ENCODE results near the gene RAD54L.

Gene RAD54L

DNA sequence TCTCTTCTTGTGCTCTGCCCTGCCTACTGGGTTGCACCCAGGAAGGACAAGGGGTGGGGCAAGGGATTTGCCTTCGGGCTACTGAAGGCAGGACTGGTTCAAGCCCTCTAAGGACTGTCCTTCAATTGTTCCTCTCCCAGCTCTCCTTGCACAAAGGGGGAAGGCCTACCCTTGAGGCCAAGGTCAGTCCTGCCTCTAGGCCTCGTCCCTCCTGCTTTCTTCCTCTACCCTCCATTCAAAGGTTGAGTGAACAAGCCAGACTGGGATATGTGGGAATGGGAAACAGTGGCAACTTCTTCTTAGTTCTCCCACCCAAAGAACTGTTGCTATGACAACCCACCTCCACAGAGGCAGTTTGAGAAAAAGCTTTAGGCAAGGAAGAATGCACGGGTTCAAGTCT, 41.8 kb upstream of the RAD54L start:
- Histone ChIP-seq H3K4me2 (ENCODE audit: low read depth, low read length, poor library complexity, severe bottlenecking) (no peak overlapping the region), H3K79me2 (ENCODE audit: insufficient read depth, low read length) (no peaks in the 10 kb centered on the region), H3K27ac (ENCODE audit: low read depth, low read length) (no peak overlapping the region), H3K36me3 (ENCODE audit: low read length) (no peaks in the 10 kb centered on the region), H3K27me3 (ENCODE audit: low read length) (no peaks in the 10 kb centered on the region), H2AFZ (ENCODE audit: low read depth, low read length, severe bottlenecking) (no peak overlapping the region), H3F3A (ENCODE audit: insufficient read depth) (no peaks in the 10 kb centered on the region), H3K9ac (ENCODE audit: low read length) (no peak overlapping the region), H3K9me3 (ENCODE audit: insufficient read depth, low read length) (no peaks in the 10 kb centered on the region), H3K4me3 (ENCODE audit: insufficient read depth, low read length, poor library complexity, severe bottlenecking) (no peak overlapping the region), H4K20me1 (ENCODE audit: low read depth, low read length) (no peaks in the 10 kb centered on the region), H3K9me2 (replicated peaks; ENCODE audit: insufficient read depth, low read length) (no peaks in the 10 kb centered on the region)
- no peak for TF ChIP-seq EZH2phosphoT487 (conservative IDR thresholded peaks at IDR 0.05; ENCODE audit: low read length)
- TF ChIP-seq, protein P1, sequence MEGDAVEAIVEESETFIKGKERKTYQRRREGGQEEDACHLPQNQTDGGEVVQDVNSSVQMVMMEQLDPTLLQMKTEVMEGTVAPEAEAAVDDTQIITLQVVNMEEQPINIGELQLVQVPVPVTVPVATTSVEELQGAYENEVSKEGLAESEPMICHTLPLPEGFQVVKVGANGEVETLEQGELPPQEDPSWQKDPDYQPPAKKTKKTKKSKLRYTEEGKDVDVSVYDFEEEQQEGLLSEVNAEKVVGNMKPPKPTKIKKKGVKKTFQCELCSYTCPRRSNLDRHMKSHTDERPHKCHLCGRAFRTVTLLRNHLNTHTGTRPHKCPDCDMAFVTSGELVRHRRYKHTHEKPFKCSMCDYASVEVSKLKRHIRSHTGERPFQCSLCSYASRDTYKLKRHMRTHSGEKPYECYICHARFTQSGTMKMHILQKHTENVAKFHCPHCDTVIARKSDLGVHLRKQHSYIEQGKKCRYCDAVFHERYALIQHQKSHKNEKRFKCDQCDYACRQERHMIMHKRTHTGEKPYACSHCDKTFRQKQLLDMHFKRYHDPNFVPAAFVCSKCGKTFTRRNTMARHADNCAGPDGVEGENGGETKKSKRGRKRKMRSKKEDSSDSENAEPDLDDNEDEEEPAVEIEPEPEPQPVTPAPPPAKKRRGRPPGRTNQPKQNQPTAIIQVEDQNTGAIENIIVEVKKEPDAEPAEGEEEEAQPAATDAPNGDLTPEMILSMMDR (IDR thresholded peaks at IDR 0.05; ENCODE audit: insufficient read depth, low read length, poor library complexity, severe bottlenecking), result no peak

DNA sequence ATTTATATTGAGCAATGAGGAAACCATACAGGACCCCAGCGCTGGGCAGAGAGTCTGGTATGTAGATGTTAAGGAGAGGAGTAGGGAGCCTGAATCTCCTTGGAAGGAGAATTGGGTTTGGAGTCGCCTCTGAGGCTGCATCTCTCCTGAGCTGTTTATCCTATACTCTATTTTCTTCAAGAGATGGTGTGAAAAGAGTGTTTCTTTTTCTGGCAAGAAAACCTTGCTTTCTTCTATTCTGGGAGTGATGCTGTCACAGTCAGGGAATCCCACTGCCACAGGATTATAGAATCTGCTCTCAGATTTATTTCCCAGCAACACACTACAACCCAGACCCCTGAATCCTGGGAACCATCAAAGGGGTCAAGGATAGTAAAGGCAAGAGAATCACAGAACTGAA, 41.2 kb upstream of the RAD54L start:
- Histone ChIP-seq H3K27me3 (ENCODE audit: low read length) (no peaks in the 10 kb centered on the region), H3F3A (ENCODE audit: insufficient read depth) (no peaks in the 10 kb centered on the region), H3K4me3 (ENCODE audit: insufficient read depth, low read length, poor library complexity, severe bottlenecking) (no peak overlapping the region), H3K9ac (ENCODE audit: low read length) (no peak overlapping the region), H4K20me1 (ENCODE audit: low read depth, low read length) (no peaks in the 10 kb centered on the region), H3K36me3 (ENCODE audit: low read length) (no peaks in the 10 kb centered on the region), H3K79me2 (ENCODE audit: insufficient read depth, low read length) (no peaks in the 10 kb centered on the region), H3K4me2 (ENCODE audit: low read depth, low read length, poor library complexity, severe bottlenecking) (no peak overlapping the region), H3K27ac (ENCODE audit: low read depth, low read length) (no peak overlapping the region), H3K9me2 (replicated peaks; ENCODE audit: insufficient read depth, low read length) (no peaks in the 10 kb centered on the region), H3K9me3 (ENCODE audit: insufficient read depth, low read length) (no peaks in the 10 kb centered on the region), H2AFZ (ENCODE audit: low read depth, low read length, severe bottlenecking) (no peak overlapping the region)
- TF ChIP-seq, protein P1 (IDR thresholded peaks at IDR 0.05; ENCODE audit: insufficient read depth, low read length, poor library complexity, severe bottlenecking), result no peak
- no peak for TF ChIP-seq EZH2phosphoT487 (conservative IDR thresholded peaks at IDR 0.05; ENCODE audit: low read length)

DNA sequence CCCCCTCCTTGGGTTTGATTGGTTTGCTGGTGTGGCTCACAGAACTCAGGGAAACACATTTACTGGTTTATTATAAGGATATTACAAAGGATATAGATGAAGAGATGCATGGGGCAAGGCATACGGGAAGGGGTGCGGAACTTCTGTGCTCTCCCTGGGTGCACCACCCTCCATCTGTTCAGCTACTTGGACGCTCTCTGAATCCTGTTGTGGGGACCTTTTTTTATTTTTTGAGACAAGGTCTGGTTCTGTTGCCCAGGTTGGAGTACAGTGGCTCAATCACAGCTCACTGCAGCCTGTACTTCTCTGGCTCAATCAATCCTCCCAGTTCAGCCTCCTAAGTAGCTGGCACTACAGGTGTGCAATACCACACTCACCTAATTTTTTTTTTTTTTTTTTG, 37.0 kb upstream of the RAD54L start:
- TF ChIP-seq, protein P1 (IDR thresholded peaks at IDR 0.05; ENCODE audit: insufficient read depth, low read length, poor library complexity, severe bottlenecking), result no peak
- no peaks in the 10 kb centered on the region for H3K79me2 ChIP-seq (ENCODE audit: insufficient read depth, low read length)
- no peaks in the 10 kb centered on the region for H4K20me1 ChIP-seq (ENCODE audit: low read depth, low read length)
- no peak overlapping the region for H3K9ac ChIP-seq (ENCODE audit: low read length)
- no peak overlapping the region for H2AFZ ChIP-seq (ENCODE audit: low read depth, low read length, severe bottlenecking)
- no peak overlapping the region for H3K4me3 ChIP-seq (ENCODE audit: insufficient read depth, low read length, poor library complexity, severe bottlenecking)
- no peaks in the 10 kb centered on the region for H3K9me2 ChIP-seq (replicated peaks; ENCODE audit: insufficient read depth, low read length)
- H3K27me3 ChIP-seq (ENCODE audit: low read length), result no peaks in the 10 kb centered on the region
- no peaks in the 10 kb centered on the region for H3K9me3 ChIP-seq (ENCODE audit: insufficient read depth, low read length)
- H3K27ac ChIP-seq (ENCODE audit: low read depth, low read length), result no peak overlapping the region
- H3F3A ChIP-seq (ENCODE audit: insufficient read depth), result no peaks in the 10 kb centered on the region
- H3K36me3 ChIP-seq (ENCODE audit: low read length), result no peaks in the 10 kb centered on the region
- H3K4me2 ChIP-seq (ENCODE audit: low read depth, low read length, poor library complexity, severe bottlenecking), result no peak overlapping the region

DNA sequence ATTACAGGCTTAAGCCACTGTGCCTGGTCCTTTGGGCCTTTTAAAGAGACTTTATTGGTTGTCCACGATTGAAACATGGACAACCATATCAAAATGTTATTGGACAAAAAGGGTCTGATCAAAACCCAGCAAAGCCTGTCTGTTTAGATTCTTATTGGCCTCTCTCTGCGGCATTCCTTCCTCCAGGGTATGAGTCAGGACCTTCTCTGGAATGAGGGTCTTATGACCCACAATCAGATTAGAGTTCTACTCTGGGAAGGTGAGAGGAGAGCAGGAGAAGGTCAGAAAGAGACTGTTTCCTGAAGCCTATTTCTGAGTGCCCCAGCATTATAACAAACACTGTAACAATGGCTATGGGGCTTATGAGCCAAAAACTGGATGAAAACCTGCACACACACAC, 36.5 kb upstream of the RAD54L start:
- no peaks in the 10 kb centered on the region for H3K9me3 ChIP-seq (ENCODE audit: insufficient read depth, low read length)
- H3K79me2 ChIP-seq (ENCODE audit: insufficient read depth, low read length), result no peaks in the 10 kb centered on the region
- H4K20me1 ChIP-seq (ENCODE audit: low read depth, low read length), result no peaks in the 10 kb centered on the region
- no peak overlapping the region for H3K4me3 ChIP-seq (ENCODE audit: insufficient read depth, low read length, poor library complexity, severe bottlenecking)
- H2AFZ ChIP-seq (ENCODE audit: low read depth, low read length, severe bottlenecking), result no peak overlapping the region
- no peak overlapping the region for H3K27ac ChIP-seq (ENCODE audit: low read depth, low read length)
- no peak overlapping the region for H3K4me2 ChIP-seq (ENCODE audit: low read depth, low read length, poor library complexity, severe bottlenecking)
- H3K36me3 ChIP-seq (ENCODE audit: low read length), result no peaks in the 10 kb centered on the region
- no peak overlapping the region for H3K9ac ChIP-seq (ENCODE audit: low read length)
- H3K9me2 ChIP-seq (replicated peaks; ENCODE audit: insufficient read depth, low read length), result no peaks in the 10 kb centered on the region
- no peaks in the 10 kb centered on the region for H3K27me3 ChIP-seq (ENCODE audit: low read length)
- no peak for TF ChIP-seq EZH2phosphoT487 (conservative IDR thresholded peaks at IDR 0.05; ENCODE audit: low read length)
- TF ChIP-seq, protein P1 (IDR thresholded peaks at IDR 0.05; ENCODE audit: insufficient read depth, low read length, poor library complexity, severe bottlenecking), result no peak
- no peaks in the 10 kb centered on the region for H3F3A ChIP-seq (ENCODE audit: insufficient read depth)
